VCaP (cell line): Measurements from ENCODE around the gene TBC1D10A.

ENCODE experiments used
- H3K27ac ChIP-seq: fragments of 450-650 bp; 2 replicates; pipeline ENCODE4 v1.5.1; 2017
- TF ChIP-seq, protein P1 (sequence below): fragments of 450-650 bp; conservative IDR thresholded peaks from 2 replicates; pipeline ENCODE4 v1.5.1; 2017; ENCODE audit warnings: mild to moderate bottlenecking, moderate library complexity

Gene TBC1D10A

DNA sequence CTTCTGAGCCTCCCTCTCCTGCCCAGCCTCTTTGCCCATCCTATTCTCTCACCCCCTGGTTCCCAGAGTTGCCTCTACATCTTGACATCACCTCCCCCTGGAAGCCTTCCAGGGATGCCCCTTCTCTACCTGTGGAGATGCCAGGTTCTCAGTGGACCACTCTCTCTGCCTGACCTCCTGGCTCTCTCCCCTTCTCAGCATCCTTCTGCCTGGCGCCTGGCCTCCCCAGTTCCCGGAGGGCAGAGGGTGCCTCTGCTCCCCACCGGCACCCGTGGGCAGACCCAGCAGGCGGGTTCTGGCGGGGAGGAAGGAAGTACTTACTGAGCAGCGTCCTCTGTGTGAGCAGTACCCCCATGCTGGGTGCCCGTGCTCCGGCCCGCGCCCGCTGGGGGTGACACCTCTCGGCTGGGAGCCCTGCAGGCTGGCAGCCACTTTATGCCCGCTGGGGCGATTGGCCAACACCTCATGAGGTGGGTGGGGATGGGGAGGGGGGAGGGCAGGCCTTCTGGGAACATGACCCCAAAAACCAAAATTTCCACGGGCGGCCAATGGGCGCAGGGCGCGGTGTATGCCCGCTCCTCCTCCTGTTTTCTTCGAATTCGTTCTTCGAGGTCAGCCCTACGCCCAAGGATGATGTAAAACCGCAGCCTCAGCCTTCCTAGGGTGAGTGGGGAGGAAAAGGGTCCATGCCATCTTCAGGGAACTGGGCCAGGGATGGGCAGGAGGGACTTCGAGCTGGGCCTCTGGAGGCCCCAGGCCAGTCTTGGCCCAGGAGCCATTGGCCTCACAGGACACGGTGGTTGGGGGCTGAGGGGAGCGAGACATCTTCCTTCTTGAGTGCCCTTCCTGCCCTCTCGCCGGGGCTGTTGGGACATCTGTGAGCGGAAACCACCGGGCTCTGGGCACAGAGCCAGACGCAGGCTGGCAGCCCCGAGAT, 60.0 kb downstream of the TBC1D10A start, which contains the start of gene OSM:
OSM (minus strand) TSS at position 407 of the 937 bp plus-strand sequence; CDS start at position 355, 52 bp downstream.
- TF ChIP-seq, protein P1, sequence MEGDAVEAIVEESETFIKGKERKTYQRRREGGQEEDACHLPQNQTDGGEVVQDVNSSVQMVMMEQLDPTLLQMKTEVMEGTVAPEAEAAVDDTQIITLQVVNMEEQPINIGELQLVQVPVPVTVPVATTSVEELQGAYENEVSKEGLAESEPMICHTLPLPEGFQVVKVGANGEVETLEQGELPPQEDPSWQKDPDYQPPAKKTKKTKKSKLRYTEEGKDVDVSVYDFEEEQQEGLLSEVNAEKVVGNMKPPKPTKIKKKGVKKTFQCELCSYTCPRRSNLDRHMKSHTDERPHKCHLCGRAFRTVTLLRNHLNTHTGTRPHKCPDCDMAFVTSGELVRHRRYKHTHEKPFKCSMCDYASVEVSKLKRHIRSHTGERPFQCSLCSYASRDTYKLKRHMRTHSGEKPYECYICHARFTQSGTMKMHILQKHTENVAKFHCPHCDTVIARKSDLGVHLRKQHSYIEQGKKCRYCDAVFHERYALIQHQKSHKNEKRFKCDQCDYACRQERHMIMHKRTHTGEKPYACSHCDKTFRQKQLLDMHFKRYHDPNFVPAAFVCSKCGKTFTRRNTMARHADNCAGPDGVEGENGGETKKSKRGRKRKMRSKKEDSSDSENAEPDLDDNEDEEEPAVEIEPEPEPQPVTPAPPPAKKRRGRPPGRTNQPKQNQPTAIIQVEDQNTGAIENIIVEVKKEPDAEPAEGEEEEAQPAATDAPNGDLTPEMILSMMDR: no peak
- H3K27ac ChIP-seq: no peak within 1 kb of the TSS

DNA sequence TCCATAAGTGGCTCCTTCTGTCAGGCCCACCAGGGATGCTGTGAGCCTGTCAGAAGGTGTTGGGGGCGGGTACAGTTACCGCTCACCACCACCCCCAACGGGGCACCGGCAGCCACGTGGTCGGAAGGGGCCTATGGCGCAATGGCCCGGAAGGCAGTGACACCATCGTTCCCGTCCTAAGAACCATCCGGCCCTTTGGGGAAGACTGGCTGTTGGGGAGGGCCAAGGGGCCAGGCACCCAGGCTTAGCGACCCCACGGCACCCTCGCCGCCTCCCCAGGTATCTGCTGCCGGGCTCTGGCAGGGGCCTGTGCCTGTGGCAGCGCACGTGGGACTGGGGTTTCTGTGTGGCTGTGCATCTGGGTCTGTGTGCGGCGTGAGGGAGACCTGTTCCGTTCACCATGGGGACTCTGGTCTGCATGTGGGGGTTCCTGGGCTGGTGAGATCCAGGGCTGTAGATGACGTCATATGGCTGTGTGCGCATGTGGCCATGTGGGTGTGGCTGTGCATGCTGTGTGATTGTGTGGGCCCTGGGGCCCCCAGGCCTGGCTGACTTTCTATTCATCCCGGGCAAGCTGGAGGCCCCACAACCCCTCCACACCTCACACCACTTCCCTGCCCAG, 60.8 kb downstream of the TBC1D10A start:
- H3K27ac ChIP-seq: no peak overlapping the region
- TF ChIP-seq, protein P1: no peak

DNA sequence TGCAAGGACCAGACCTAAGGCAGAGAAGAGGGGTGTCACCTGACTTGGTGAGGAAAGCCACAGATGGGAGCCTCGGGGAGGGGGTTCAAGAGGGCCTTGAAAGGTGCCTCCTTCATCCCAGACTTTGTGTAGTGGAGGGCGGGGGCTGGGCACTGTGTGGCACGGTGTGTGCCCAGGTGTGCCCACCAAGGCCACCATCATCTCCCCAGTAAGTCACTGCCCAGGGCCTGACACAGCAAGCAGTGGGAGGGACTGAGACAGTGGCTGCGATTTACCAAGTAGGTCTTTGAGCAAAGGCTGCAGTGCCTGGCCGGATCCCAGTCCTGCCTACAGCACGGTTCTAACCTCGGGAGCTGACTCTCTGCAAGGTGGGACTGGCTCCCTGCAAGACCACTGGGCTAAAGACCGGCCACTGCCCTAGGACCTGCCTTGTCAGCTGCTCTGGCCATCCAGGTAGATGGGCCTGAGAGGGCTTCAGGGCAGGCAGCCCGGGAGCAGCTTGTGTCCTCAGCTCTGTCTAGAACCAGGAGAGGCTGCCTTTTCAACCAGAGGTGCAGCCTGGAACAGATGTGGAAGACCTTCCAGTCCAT, 61.5 kb downstream of the TBC1D10A start:
- no peak overlapping the region for H3K27ac ChIP-seq
- TF ChIP-seq, protein P1: no peak

DNA sequence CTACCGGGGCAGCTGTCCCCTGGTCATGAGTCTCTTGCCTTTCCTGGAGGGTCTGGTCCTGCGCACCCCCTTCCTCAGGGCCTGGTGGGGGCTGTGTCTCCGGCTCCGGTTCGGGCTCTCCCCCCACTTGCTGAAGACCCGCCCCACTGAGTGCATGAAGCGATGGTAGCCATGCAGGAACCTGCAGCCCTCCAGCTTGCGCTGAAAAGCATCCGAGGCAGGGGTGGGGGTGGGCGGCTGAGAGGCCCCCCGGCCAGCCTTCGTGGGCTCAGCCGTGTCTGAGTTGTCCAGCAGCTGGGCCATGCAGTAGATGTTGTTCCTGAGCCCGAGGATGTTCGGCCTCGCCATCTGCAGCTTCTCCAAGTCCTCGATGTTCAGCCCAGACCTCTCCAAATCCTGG, 62.9 kb downstream of the TBC1D10A start:
- no peak overlapping the region; the same call in 1 of the 2 replicates for H3K27ac ChIP-seq
- TF ChIP-seq, protein P1: no peak

DNA sequence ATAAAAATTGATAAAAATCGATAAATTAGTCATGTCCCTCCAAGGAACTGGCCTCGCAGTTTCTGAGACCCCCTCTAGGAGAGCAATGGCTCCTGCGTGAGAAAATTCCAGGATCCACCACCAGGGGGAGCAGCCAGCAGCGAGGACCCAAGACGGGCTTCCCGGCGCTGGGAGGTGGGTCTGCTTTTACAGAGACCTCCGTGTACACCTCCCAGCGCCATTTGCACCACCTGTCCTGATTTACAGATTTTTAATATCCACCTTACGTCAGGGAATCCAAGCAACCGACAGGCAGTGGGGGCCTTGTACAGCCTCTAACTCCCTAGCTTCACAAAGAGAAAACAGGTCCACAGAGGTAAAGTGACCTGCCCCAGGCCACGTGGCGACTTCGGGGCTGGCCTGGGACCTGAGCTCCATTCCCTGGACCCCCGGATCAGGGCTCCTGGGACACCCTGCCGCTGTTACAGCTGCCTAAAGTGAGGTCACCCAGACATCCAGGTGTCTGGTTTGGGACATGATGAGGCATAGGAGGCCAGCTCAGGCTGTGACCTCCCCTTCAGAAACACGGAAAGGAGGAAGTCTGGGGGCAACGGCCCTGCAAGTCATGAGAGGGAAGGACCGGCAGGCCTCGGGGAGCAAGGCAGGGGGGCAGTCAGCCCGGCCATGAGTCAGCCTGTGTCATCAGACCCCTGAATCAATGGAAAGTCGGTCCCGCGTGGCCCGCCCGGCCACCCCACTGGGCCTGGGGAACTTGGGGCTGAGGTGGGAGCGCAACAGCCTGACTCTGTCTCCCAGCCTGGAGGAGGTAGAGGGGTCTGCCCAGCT, 63.6 kb downstream of the TBC1D10A start:
- no peak overlapping the region; the same call in 1 of the 2 replicates for H3K27ac ChIP-seq

DNA sequence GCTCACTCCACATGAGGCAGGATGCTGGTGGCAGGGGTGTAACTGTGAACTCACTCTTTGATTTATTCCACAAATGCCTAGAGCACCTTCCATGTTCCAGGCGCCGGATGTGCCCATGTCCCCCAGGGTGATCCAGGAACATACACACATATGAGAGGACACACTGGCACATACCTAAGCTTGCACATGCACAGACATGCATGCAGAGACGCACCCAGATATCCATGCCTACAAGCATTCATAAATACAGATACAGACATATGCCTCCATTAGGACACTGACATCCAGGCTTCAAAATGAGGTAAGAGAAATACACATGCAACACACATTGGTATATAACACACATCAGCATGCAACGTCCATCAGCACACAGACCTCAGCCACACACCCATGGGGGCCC, 64.6 kb downstream of the TBC1D10A start:
- TF ChIP-seq, protein P1: no peak
- H3K27ac ChIP-seq: no peak overlapping the region

More for the DNA sequence above, 63.6 kb downstream of the TBC1D10A start:
- TF ChIP-seq, protein P1: peak; percentile 98
